ENCODE data around the gene FAM118A.
"Not testable (repeated sequence)": the region's sequence is repeated elsewhere in the genome, so short reads cannot be mapped to it uniquely, and the experiment has no call there.

The FAM118A gene

DNA sequence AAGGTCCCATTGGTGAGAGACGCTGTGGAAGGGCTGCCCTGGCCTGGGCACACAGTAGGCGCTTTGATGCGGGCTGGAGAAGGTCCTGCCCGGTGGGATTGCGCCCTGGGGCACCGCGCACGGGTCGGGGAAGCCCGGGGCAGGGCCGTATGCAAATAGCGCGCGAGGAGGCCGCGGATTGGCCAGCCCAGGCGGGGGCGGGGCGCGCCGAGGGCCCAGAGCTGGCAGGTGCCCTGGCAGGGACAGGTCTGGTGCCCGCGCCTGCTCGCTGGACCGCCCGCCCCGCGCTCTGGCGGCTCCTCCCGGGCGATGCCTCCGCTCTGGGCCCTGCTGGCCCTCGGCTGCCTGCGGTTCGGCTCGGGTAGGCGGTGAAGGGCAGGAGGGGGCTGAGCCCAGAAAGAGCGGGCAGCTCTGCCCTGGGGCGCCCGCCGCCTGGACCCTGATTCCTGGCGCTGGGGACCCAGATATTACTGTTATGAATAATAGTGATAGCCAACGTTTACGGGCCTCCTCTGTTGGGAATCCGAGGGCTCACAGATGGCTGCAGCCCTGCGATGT is 24.9 kb upstream of the FAM118A start, which contains the start of gene UPK3A:
UPK3A (plus strand) TSS at position 245 of the 558 bp plus-strand sequence; CDS start at position 310, 65 bp downstream.
- DNase-seq, result peak; percentile 27

DNA sequence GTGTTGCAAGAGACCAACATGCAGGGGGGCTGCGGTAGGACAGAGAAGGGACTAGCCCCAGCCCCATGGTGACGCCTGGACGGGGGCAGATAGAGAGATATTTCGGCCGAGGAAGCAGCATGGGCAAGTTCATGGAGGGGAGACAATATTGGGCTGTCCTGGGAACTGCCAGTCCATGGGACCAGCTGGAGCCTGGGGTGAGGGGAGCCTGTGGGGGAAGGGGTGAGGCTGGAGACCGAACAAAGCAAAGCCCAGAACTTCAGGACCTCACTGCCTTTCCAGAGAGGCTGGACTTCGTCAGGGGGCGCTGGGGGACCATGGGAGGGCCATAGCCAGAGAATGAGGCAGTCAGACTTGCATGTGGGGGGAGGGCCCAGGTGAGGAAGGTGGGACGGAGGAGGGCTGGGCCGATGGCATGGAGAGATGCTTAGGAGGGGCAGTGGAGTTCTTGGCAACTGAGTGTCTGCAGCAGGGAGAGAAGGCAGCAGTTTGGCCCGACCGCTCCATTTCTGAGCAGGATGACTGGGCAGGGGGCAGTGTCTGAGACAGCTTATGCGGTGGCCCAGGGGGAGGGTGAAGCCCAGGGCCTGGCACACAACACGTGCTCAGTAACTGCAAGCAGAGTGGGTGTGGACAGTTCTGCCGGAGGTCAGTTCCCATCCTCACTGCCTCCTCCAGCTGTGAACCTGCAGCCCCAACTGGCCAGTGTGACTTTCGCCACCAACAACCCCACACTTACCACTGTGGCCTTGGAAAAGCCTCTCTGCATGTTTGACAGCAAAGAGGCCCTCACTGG is 24.3 kb upstream of the FAM118A start:
- no peak for DNase-seq

DNA sequence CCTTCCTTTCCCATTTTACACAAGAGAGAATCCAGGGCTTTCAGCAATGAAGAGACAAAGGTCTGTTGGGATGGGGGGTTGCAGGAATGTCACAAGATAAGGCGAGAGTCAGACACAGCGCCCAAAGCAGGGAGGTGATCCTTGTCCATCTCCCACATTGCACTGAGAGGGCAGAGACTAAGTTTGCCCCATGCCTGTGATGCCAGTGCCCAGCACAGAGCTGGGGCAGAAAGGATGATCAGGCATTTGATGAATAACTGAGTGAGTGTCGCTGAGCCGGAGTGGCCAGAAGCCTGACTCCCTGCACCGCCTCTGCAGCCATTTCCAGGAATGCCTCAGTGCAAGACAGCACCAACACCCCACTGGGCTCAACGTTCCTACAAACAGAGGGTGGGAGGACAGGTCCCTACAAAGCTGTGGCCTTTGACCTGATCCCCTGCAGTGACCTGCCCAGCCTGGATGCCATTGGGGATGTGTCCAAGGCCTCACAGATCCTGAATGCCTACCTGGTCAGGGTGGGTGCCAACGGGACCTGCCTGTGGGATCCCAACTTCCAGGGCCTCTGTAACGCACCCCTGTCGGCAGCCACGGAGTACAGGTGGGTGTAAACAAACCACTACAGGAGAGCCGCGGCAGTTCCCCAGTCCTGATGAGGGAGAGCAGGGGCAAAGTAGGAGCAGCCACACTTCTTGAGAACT is 22.7 kb upstream of the FAM118A start:
- no peak for DNase-seq

DNA sequence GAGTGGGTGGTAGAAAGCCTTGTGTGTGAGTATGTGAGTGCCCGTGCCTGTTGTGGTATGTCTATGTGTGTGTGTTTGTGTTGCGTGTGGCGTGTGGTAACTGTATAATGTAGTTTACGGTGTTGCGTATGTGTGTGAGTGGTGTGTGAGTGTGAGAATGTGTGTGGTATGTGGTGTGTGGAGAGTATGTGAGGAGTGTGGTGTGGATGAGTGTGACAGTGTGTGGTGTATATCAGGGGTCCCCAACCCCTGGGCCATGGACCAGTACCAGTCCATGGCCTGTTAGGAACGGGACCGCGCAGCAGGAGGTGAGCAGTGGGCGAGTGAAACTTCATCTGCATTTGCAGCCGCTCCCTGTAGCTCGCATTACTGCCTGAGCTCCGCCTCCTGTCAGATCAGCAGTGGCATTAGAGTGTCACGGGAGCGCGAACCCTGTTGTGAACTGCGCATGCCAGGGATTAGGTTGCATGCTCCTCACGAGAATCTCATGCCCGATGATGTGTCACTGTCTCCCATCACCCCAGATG is 19.3 kb upstream of the FAM118A start:
- no peak for DNase-seq

DNA sequence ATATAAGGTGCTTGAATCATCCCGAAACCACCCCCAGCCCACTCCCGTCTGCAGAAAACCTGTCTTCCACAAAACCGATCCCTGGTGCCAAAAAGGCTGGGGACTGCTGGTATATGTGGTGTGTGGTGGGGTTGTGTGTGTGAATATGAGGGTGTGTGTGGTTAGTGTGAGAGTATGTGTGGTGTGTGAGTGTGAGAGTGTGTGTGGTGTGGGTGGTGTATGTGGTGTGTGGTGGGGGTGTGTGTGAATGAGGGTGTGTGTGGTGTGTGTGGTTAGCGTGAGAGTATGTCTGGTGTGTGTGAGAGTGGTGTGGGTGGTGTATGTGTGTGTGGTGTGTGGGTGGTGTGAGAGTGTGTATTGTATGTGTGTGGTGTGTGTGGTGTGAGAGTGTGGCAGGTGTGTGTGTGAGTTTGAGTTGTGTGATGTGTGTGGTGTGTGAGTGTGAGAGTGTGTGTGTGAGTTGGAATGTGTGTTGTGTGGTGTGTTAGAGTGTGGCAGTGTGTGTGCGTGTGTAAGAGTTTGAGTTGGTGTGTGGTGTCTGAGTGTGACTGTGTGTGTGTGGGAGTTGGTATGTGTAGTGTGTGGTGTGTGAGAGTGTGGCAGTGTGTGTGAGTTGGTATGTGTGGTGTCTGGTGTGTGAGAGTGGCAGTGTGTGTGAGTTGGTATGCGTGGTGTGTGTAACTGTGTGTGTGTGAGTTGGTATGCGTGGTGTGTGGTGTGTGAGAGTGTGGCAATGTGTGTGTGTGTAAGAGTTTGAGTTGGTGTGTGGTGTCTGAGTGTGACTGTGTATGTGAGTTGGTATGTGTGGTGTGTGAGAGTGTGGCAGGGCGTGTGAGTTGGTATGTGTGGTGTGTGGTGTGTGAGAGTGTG is 18.4 kb upstream of the FAM118A start:
- no peak for DNase-seq

DNA sequence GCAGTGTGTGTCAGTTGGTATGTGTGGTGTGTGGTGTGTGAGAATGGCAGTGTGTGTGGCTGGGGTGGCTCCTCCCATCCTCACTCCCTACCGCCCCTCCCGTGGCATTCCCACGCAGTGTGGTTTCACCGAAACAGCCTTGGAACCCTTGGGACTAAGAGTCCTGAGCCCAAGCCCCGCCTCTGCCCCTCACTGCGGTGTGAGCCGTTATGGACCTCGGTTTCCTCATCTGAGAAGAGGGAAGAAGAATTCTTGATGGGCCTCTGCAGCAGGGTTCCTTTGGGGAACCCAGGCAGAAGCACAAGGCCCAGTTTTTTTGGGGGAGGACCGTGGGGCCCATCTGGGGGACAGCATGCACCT is 17.8 kb upstream of the FAM118A start:
- DNase-seq, result no peak

DNA sequence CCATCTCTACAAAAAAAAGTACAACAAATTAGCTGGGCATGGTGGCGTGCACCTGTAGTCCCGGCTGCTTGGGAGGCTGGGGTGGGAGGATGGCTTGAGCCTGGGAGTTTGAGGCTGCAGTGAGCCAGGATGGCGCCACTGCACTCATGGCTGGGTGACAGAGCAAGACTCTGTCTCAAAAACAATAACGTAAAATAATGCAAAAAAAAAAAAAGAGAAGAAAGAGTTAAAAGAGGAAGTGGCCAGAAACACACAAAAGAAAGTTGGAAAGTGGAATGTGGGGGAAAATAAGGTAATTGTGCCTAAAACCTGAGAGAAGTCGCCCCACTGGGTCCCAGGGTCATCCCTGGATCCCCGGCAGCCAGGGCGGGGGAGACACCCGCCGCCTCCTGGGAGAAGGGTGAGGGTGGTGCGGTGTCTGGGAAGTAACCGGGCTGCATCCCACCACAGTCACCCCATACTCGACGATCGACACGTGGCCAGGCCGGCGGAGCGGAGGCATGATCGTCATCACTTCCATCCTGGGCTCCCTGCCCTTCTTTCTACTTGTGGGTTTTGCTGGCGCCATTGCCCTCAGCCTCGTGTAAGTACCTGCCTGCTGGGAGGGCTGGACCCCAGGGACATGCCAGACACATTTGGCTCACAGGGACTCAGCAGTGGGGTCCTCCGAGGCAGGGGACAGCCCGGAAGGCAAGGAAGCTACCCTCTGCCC is 16.8 kb upstream of the FAM118A start:
- no peak for DNase-seq

DNA sequence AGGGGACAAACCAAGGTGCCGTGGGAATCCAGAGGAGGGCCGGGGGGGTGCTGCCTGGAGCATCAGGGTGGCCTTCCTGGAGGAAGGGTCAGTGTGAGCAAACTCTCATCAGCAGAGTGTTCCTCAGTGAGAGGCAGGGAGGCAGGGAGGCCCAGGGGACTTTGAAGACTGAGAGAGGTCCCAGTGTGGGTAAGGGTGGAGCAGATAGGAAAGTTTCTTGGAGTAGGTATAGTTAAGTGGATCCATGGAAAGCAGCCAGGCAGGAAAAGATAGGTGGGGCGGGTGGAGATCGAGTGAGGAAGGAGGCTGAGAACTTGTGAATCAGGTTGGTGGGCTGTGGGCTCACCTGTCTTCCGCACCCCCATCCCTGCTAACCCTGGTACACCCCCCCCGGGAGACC is 15.7 kb upstream of the FAM118A start:
- no peak for DNase-seq

DNA sequence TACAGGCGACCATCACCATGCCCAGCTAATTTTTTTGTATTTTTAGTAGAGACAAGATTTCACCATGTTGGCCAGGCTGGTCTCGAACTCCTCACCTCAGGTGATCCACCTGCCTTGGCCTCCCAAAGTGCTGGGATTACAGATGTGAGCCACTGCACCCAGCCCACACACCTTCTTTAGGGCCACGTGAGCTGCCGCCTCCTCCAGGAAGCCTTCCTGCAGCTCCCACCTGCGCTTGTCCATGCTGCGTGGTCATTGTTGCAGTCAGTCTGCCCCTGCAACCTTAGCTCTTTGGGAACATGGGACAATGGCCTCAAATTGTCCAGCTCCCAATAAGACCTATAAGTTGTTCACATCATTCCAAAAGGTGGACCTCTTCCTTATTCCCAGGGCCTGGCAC is 14.7 kb upstream of the FAM118A start:
- DNase-seq, result not testable (repeated sequence)

DNA sequence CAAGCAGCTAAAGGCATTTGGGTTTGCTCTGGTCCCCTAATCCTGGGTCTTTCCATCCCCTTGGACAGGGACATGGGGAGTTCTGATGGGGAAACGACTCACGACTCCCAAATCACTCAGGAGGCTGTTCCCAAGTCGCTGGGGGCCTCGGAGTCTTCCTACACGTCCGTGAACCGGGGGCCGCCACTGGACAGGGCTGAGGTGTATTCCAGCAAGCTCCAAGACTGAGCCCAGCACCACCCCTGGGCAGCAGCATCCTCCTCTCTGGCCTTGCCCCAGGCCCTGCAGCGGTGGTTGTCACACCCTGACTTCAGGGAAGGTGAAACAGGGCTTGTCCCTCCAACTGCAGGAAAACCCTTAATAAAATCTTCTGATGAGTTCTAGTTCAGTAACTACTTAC is 14.2 kb upstream of the FAM118A start:
- no peak for DNase-seq

DNA sequence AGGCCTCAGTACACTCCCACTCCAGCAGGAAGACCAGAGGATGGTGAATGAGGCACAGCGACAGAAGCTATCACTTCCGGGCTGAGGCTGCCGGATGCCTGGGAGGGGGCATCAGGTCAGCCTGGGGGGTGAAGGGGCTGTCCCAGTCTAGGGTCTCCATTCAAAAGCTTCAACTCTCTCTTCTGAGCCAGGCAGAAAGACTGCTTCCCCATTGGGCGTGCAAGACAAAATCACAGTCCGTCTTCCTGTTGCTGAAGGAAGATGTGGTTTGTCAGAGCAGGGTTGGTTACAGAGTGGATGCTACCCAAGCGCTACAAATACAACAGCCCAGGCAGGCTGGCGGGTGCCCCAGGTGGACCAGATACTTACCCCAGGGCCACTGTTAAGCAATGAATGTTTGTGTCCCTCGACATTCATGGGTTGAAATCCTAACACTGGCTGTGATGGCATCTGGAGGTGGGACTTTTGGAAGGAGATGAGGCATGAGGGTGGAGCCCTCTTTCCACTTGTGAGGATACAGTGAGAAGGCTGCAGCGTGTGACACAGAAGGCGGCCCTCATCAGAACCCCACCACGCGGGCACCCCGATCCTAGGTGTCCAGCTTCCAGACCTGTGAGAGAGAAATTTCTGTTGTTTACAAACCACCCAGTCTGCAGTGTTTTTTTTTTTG is 13.0 kb upstream of the FAM118A start:
- DNase-seq, result peak; percentile 37

DNA sequence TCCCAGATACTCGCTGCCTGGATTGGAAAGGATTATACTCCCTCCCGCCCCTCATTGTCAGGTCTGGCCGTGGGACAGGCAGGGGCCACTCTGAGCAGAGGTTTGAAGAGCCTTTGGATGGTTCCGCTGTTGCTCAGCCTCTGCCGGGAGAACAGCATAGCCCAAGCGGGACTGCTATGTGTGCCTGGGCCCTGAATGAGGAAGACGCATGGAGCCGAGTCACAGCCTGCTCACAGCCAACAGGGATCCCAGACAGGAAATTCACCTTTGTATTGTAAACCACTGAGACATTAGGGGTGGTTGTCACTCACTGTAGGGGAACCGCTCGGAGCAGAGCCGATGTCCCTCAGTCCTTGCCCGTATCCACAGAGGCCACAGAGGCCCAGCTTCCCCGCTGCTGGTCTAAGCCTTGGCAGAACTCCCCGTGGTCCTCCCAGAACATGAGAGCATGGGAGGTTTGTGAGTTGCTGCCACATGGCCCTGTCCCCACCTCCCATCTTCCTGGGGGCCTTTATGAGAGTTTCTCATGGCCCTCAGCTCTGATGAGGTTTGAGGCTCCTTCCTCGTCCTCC is 10.7 kb upstream of the FAM118A start:
- DNase-seq, result no peak

DNA sequence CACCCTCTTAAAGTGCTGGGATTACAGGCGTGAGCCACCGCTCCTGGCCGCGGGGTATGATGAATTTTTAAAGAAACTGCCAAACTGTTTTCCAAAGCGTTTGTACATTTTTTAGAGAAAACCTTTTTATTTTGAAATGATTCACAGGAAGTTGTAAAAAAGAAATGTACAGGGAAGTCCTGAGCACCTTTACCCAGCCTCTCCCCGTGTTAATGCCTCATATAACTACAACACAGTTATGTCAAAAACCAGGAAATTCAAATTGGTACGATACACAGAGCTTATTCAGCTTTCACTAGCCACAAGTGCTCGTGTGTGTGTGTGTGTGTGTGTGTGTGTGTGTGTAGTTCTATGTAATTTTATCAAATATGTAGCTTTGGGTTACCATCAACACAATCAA is 7.0 kb upstream of the FAM118A start:
- DNase-seq, result no peak

DNA sequence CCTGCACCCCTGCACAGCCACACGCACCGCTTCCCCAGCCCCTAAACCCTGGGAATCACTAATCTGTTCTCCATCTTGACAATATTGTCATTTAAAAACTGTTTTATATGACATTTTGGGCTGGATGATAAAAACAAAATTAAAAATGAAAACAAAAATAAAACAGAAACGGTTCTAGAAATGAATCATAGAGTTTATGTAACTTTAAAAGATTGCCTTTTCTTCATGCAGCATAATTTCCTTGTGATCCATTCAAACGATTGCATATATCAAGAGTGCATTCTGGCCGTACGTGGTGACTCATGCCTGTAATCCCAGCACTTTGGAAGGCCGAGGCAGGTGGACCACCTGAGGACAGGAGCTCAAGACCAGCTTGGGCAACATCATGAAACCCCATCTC is 6.6 kb upstream of the FAM118A start:
- no peak for DNase-seq

DNA sequence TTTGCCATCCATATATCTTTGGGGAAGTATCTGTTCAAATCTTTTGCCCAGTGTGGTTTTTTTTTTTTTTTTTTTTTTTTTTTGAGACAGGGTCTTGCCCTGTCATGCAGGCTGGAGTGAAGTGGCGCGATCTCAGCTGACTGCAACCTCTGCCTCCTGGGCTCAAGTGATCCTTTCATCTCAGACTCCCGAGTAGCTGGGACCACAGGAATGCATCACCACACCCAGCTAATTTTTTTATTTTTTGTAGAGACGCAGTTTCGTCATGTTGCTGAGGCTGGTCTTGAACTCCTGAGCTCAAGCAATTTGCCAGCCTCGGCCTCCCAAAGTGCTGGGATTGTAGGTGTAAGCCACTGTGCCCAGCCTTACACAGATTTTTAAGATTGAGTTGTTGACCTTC is 4.8 kb upstream of the FAM118A start:
- no peak for DNase-seq

DNA sequence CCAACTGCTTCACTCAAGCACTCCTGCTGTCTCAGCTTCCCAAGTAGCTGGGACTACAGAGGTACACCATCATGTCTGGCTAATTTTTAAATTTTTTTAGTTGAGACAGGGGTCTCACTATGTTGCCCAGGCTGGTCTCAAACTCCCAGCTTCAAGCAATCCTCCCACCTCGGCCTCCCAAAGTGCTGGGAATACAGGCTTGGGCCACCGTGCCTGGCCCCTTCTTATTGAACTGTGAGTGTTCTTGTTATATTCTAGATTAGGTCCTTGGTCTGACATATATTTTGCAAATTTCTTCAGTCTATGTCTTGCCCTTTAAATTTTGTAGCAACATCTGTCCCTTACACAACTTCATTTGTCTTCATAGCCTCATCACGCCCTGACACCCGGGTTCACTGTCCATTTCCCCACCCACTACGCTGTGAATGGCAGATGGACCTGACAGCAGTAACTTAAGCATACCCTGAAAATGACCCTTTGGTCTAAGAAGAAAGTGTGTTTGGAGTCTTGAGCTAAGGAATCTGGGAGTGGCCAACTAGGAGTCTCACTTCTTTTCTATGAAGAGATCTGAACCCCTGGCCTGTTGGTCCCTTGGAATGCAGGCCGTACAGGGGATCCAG is 4.2 kb upstream of the FAM118A start:
- no peak for DNase-seq

DNA sequence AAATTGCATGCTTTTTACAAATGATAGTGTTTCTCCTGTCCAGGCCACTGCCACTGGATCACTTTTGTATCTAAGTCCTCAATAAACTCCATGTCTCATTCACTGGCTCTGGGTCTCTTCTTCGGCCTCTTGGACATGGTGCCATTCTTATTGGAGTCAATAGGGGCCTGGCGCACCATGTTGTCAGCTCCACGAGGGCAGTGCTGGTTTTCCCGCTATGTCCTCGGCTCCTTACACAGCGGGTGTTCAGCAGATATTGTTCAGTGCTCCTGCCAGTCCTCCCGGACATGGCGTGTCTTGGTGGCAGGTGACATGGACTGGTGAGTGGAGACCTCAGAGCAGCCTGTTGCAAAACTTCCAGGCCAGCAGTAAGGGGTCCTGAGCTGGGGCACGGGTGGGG is 3.6 kb upstream of the FAM118A start:
- DNase-seq, result no peak

DNA sequence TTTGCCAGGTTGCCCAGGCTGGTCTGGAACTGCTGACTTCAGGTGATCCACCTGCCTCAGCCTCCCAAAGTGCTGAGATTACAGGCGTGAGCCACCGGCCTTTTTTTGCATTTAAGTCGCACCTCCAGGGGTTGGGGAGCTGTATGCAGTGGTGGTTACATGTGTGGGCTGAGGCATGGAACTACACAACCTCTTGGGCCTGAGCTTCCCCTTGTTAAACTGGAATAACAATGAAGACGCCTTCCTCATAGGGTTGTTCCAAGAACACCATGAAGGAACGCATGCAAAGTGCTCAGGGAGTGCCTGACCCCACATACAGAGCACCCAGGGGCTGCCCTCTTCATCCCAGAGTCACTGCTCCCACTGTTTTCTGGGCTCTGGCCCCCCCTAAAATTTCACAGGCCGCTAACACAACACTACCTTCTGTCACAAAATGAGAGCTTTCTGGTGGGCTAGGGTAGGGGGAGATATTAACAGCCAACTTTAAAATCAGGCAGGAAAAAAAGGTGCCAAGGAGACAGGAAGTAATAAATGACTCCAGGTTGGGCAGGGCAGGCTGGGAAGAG is 1.3 kb upstream of the FAM118A start:
- DNase-seq, result no peak

DNA sequence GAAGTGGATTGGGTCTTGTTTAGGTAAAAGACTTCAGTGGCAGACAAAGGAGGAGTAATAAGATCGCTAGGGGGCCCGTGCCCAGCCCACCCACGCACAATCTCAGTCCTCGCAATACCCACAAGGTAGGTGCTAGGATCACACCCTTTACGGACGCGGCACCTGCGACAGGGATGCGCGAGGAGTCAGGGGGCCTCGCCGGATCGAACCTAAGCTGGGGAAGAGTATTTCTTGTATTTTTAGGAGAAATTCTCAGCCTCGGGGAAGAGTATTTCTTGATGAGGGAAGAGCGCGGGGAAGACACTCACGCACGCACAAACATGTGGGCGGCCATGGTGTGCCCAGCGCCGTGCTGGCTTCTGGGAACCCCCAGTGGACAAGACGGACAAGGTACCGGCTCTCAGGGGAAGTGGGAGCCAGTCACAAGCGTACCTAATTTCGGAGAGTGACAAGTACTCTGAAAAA is 745 bp upstream of the FAM118A start:
- no peak for DNase-seq

DNA sequence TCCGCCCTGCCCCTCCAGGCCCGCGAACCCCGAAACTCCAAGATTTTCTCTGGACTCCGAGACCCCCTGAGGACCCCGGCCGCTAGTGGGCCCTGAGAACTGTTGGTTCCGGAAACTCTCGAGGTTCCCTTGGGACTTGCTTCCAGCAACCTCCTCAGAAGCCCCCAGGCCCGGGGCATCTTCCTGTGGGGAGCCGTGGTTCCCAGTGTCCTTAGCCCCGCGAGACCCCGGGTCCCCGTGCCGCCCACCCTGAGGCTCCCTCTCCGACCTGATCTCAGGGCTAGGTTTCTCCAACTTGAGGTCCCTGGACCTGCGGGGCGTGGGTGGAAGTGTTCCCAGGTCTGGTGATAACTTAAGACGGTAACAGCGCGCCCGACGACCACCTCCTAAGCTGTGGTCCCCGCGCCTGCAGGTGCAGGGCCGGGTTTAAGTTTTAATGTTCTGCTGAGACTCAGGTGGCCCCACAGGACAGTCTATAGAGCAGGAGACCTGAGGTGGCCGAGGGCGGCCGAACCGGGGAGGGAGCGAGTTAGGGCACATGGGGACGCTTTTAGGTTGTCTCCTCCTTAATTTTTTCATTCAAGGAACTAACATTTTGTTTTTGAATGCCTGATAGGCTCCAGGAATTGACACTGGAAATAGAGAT is 720 bp downstream of the FAM118A start:
- no peak for DNase-seq

Data from activated effector memory CD4-positive, alpha-beta T cell treated with Interleukin-2 at 50 U/mL for 16 hours (primary cell).